NCI-H1694 treated with DMSO at 0.1 percent for 48 hours (cell line): Measurements from ENCODE around the gene ITGB5.
"Not testable (repeated sequence)": the region's sequence is repeated elsewhere in the genome, so short reads cannot be mapped to it uniquely, and the experiment has no call there.

Experiments
- DNase-seq: peaks from one replicate; lab custom pipeline; 2025; lab: John Stamatoyannopoulos, UW

ITGB5 gene

GRCh38 chr3:124786511-124787241 lies 100.5 kb downstream of the ITGB5 start:
- DNase-seq = no peak

- DNase-seq = no peak
These were observed 101.2 kb downstream of the ITGB5 start for GRCh38 chr3:124785973-124786372.

GRCh38 chr3:124784686-124785382 lies 102.3 kb downstream of the ITGB5 start:
- no peak for DNase-seq

GRCh38 chr3:124783696-124784095 lies 103.5 kb downstream of the ITGB5 start:
- DNase-seq = no peak

GRCh38 chr3:124782377-124782712 lies 104.8 kb downstream of the ITGB5 start:
- not testable (repeated sequence) for DNase-seq

- DNase-seq = no peak
These were observed 105.4 kb downstream of the ITGB5 start for GRCh38 chr3:124781476-124782376.

- DNase-seq = no peak
These were observed 106.2 kb downstream of the ITGB5 start for GRCh38 chr3:124780761-124781475.

- DNase-seq = no peak
These were observed 106.8 kb downstream of the ITGB5 start for GRCh38 chr3:124780356-124780755.

- no peak for DNase-seq
These were observed 107.4 kb downstream of the ITGB5 start for GRCh38 chr3:124779751-124780191.

- DNase-seq = no peak
These were observed 108.0 kb downstream of the ITGB5 start for GRCh38 chr3:124779116-124779515.

GRCh38 chr3:124777762-124778470 lies 109.2 kb downstream of the ITGB5 start:
- DNase-seq = no peak

- no peak for DNase-seq
These were observed 110.3 kb downstream of the ITGB5 start for GRCh38 chr3:124776856-124777255.

- peak; percentile 29 for DNase-seq
These were observed 111.3 kb downstream of the ITGB5 start for GRCh38 chr3:124775877-124776276.

- no peak for DNase-seq
These were observed 112.2 kb downstream of the ITGB5 start for GRCh38 chr3:124774841-124775402.

- no peak for DNase-seq
These were observed 112.8 kb downstream of the ITGB5 start for GRCh38 chr3:124774327-124774718.

- DNase-seq = peak; percentile 59
These were observed 113.5 kb downstream of the ITGB5 start for GRCh38 chr3:124773351-124774326.

- DNase-seq = peak; percentile 92
These were observed 114.9 kb downstream of the ITGB5 start for GRCh38 chr3:124772081-124772831.

GRCh38 chr3:124771083-124771445 lies 116.1 kb downstream of the ITGB5 start:
- no peak for DNase-seq
